GM10266 (cell line): ENCODE data around the gene GTSF1L.

Experiments
- DNase-seq: peaks from one replicate; pipeline ENCODE4 v3.0.0; 2012; ENCODE audit errors: extremely low spot score
- CTCF ChIP-seq: IDR thresholded peaks from 2 replicates; pipeline ENCODE4 v1.5.1; 2012; ENCODE audit warnings: mild to moderate bottlenecking, low read depth; ENCODE audit not compliant: control insufficient read depth, insufficient read depth; ENCODE audit errors: missing control alignments

GTSF1L gene

GRCh38 chr20:43723735-43724134 is 3.1 kb downstream of the GTSF1L start:
- DNase-seq, result no peak
- no peak for TF ChIP-seq CTCF

GRCh38 chr20:43723186-43723585 is 3.6 kb downstream of the GTSF1L start:
- TF ChIP-seq CTCF, result no peak
- no peak for DNase-seq

- DNase-seq, result no peak
- no peak for TF ChIP-seq CTCF
Measured at GRCh38 chr20:43722153-43722505, 4.7 kb downstream of the GTSF1L start.

- TF ChIP-seq CTCF, result no peak
- DNase-seq, result no peak
Measured at GRCh38 chr20:43721429-43722152, 5.2 kb downstream of the GTSF1L start.

GRCh38 chr20:43721097-43721428 is 5.7 kb downstream of the GTSF1L start:
- no peak for DNase-seq
- no peak for TF ChIP-seq CTCF

GRCh38 chr20:43720007-43720406 is 6.8 kb downstream of the GTSF1L start:
- no peak for TF ChIP-seq CTCF
- DNase-seq, result no peak

- DNase-seq, result no peak
- no peak for TF ChIP-seq CTCF
Measured at GRCh38 chr20:43717616-43717995, 9.2 kb downstream of the GTSF1L start.
